Heart left ventricle (tissue), 13 donors: ENCODE results near the gene IMMP2L.

Experiments
- POLR2A ChIP-seq, 2 donors: fragments of 450-650 bp; IDR thresholded peaks; one replicate each; pipeline ENCODE4 v1.6.1; 2017; ENCODE audit warnings: antibody characterized with exemption in 2 of 2, mild to moderate bottlenecking in 2 of 2, moderate library complexity in 2 of 2
- TF ChIP-seq, protein P1 (sequence below), 12 donors: fragments of 200-600 bp; sonication (generic) in 4 of 12; IDR thresholded peaks; one replicate each; pipeline versions ENCODE4 v1.5.0 to v1.8.0; 2018 to 2022; ENCODE audit warnings: antibody characterized with exemption in 12 of 12, mild to moderate bottlenecking in 5 of 12
- donor health status: ischemic (EF 13 %, LVEDD 7.1; RV severe dilation, severe dysfunction).
- donor health status: DM: no; HTN: yes; CAD: no.
- donor health status: DM: no; HTN: no; CAD: no.
- donor health status: ischemic (EF 25% LVEDD 6.9; RV normal size, moderate dysfunction).
- donor health status: ischemic (EF 25% LVEDD 5.7; RV mildly dilated, moderate dysfunction).
- donor health status: ischemic (EF 35%, LVEDD 5.7; RV mildly dilated, moderate dysfunction).
- donor health status: nonischemic (EF 11% LVEDD 7.7; RV severe dilation, severe dysfunction).
- donor health status: DM: yes; HTN: yes; CAD: no.
- donor health status: PGD.
- donor health status: ischemic (EF 29% LVEDD 5.4; RV normal size, mild dysfunction).
- donor health status: nonischemic (EF 23%, LVEDD 6.1; RV moderate dilation, normal function).

DNA sequence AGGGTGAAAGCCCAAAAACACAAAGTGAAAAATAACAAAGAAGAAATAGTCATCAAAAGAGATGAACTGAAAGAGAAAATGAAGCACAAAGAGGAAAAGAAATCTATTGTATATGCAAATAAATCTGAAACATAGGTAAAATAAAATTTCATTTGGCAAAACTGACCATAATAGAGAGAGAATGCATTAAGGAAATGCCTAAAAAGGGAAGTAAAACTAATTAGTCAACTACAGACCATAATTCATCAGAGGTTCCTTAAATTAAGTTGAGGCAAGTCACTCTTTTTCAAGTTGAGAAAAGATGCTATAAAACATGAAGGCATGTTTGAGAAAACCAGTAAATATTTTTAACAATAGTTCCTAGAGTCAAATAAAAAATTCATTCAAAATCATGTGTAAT lies 238.1 kb downstream of the IMMP2L start:
- TF ChIP-seq, protein P1, sequence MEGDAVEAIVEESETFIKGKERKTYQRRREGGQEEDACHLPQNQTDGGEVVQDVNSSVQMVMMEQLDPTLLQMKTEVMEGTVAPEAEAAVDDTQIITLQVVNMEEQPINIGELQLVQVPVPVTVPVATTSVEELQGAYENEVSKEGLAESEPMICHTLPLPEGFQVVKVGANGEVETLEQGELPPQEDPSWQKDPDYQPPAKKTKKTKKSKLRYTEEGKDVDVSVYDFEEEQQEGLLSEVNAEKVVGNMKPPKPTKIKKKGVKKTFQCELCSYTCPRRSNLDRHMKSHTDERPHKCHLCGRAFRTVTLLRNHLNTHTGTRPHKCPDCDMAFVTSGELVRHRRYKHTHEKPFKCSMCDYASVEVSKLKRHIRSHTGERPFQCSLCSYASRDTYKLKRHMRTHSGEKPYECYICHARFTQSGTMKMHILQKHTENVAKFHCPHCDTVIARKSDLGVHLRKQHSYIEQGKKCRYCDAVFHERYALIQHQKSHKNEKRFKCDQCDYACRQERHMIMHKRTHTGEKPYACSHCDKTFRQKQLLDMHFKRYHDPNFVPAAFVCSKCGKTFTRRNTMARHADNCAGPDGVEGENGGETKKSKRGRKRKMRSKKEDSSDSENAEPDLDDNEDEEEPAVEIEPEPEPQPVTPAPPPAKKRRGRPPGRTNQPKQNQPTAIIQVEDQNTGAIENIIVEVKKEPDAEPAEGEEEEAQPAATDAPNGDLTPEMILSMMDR (IDR thresholded peaks at IDR 0.05): no peak
- TF ChIP-seq POLR2A (IDR thresholded peaks at IDR 0.05): no peak
